GM12878 (cell line): ENCODE measurements around the gene DOC2B. TPM values are rescaled to one million over a fixed set of nuclear protein-coding genes. Genes with fewer than 3 reads are reported as not detected.
"Not testable (repeated sequence)": the region's sequence is repeated elsewhere in the genome, so short reads cannot be mapped to it uniquely, and the experiment has no call there.

ENCODE experiments used
- ATAC-seq: fragments of 200-7000 bp; cut with Tn5 transposase; 3 replicates; pipeline ENCODE4 v1.9.1; 2020; ENCODE audit warnings: mild to moderate bottlenecking, moderate library complexity
- BruUV-seq: library from RNA; stranded (reverse); fragments of 400-500 nt; replicated peaks from 2 replicates; lab custom pipeline; 2021; lab: Mats Ljungman, UMichigan
- CTCF ChIA-PET: fragments of 300-600 bp; sonication (Branson Sonifier 250); formaldehyde crosslinking; extraction: SDS; loops from one replicate; lab custom pipeline; 2021; ENCODE audit warnings: inconsistent platforms; lab: Yijun Ruan, JAX
- POLR2A ChIA-PET: fragments of 350-600 bp; formaldehyde crosslinking; extraction: SDS; loops from one replicate; lab custom pipeline; 2021; ENCODE audit warnings: inconsistent platforms; lab: Charles Lee
- RAD21 ChIA-PET: fragments of 300-600 bp; sonication (Branson Sonifier 250); formaldehyde crosslinking; loops from one replicate; lab custom pipeline; 2023; ENCODE audit warnings: antibody characterized with exemption; ENCODE audit not compliant: unreplicated experiment; lab: Charles Lee
- SMC1A ChIA-PET: fragments of 300-600 bp; sonication (Branson Sonifier 250); formaldehyde crosslinking; loops from one replicate; lab custom pipeline; 2023; ENCODE audit not compliant: unreplicated experiment, uncharacterized antibody; lab: Charles Lee
- DNase-seq: peaks from one replicate; pipeline ENCODE4 v3.0.0-alpha.2; 2011; ENCODE audit warnings: low read depth, low spot score
- FAIRE-seq: peaks from 3 replicates; lab custom pipeline; 2011; peaks lifted over from hg19 to GRCh38; lab: Jason Lieb, UNC
- H2AFZ ChIP-seq: 2 replicates; pipeline ENCODE4 v1.6.0; 2011; ENCODE audit warnings: low read depth, low read length, control low read depth; ENCODE audit not compliant: control insufficient read depth
- H3K27ac ChIP-seq: 2 replicates; pipeline ENCODE4 v1.5.1; 2011; ENCODE audit warnings: control low read depth; ENCODE audit not compliant: control insufficient read depth, insufficient read depth
- H3K27me3 ChIP-seq, 2 experiments: replicated peaks in 1 of 2; 2 replicates each; pipeline versions ENCODE4 v1.6.0 to v1.6.1; 2011; ENCODE audit warnings: low read length in 1 of 2; ENCODE audit not compliant: control insufficient read depth in 2 of 2, insufficient read depth in 2 of 2
- H3K36me3 ChIP-seq, 2 experiments: 2 replicates each; pipeline ENCODE4 v1.5.1; 2011; ENCODE audit warnings: low read length in 1 of 2; ENCODE audit not compliant: control insufficient read depth in 2 of 2, insufficient read depth in 2 of 2
- H3K4me1 ChIP-seq: 2 replicates; pipeline ENCODE4 v1.6.1; 2011; ENCODE audit warnings: mild to moderate bottlenecking, low read length, moderate library complexity, mixed read lengths; ENCODE audit not compliant: control insufficient read depth, insufficient read depth
- H3K4me2 ChIP-seq: 2 replicates; pipeline ENCODE4 v1.6.0; 2011; ENCODE audit warnings: control low read depth; ENCODE audit not compliant: control insufficient read depth, insufficient read depth
- H3K4me3 ChIP-seq: fragments of 200-600 bp; sonication (generic); 2 replicates; pipeline ENCODE4 v1.5.1; 2016
- H3K79me2 ChIP-seq: 2 replicates; pipeline ENCODE4 v1.6.0; 2011; ENCODE audit warnings: low read length; ENCODE audit not compliant: control insufficient read depth, insufficient read depth
- H3K9ac ChIP-seq: 2 replicates; pipeline ENCODE4 v1.8.0; 2011; ENCODE audit warnings: low read length, control low read depth, mixed read lengths; ENCODE audit not compliant: control insufficient read depth, insufficient read depth
- H3K9me3 ChIP-seq: replicated peaks from 3 replicates; pipeline ENCODE4 v1.5.1; 2011; ENCODE audit warnings: mild to moderate bottlenecking, low read length; ENCODE audit not compliant: control insufficient read depth, insufficient read depth
- H4K20me1 ChIP-seq: 2 replicates; pipeline ENCODE4 v1.6.0; 2011; ENCODE audit not compliant: control insufficient read depth, insufficient read depth
- BCLAF1 ChIP-seq: fragments of 450-650 bp; IDR thresholded peaks from 2 replicates; pipeline ENCODE4 v1.6.1; 2017; ENCODE audit warnings: antibody characterized with exemption, mild to moderate bottlenecking, moderate library complexity
- BMI1 ChIP-seq: fragments of 450-650 bp; IDR thresholded peaks from 2 replicates; pipeline ENCODE4 v1.6.1; 2016; ENCODE audit warnings: mild to moderate bottlenecking, moderate library complexity, borderline replicate concordance
- FOXK2 ChIP-seq: fragments of 450-650 bp; IDR thresholded peaks from 2 replicates; pipeline ENCODE4 v1.6.1; 2017; ENCODE audit warnings: mild to moderate bottlenecking, moderate library complexity
- PBX3 ChIP-seq: IDR thresholded peaks from 2 replicates; pipeline ENCODE4 v1.6.1; 2011; ENCODE audit warnings: mild to moderate bottlenecking, low read depth, low read length, moderate library complexity; ENCODE audit not compliant: insufficient replicate concordance
- PRDM15 ChIP-seq: fragments of 450-650 bp; formaldehyde crosslinking; IDR thresholded peaks from 2 replicates; pipeline ENCODE4 v1.4.0; 2020; ENCODE audit warnings: mild to moderate bottlenecking, moderate library complexity
- RUNX3 ChIP-seq: IDR thresholded peaks from 2 replicates; pipeline ENCODE4 v1.6.1; 2012; ENCODE audit warnings: low read length, inconsistent platforms
- SREBF2 ChIP-seq: IDR thresholded peaks from 2 replicates; pipeline ENCODE4 v1.6.1; 2012; ENCODE audit warnings: mild to moderate bottlenecking, low read length
- WGBS: methylation state at CpG from one replicate; pipeline ENCODE4 v1.1.6; 2016; ENCODE audit warnings: low lambda C conversion rate; ENCODE audit not compliant: insufficient replicate concordance, insufficient coverage; ENCODE audit errors: missing lambda C conversion rate; 5-methylcytosine and 5-hydroxymethylcytosine counted together
- in situ Hi-C: fragments of 300-500 bp; cut with MboI; formaldehyde crosslinking; loops from 9 replicates; pipeline ENCODE4 v1.14.3; 2018; ENCODE audit warnings: mixed read lengths
- intact Hi-C: fragments of 100-400 bp; cut with micrococcal nuclease; formaldehyde crosslinking; loops from one replicate; pipeline ENCODE4 v1.14.2; 2022; ENCODE audit not compliant: unreplicated experiment
- polyA plus RNA-seq, 11 experiments: library from polyadenylated mRNA; depleted of rRNA in 4 of 11; unstranded in 6 of 11; stranded (reverse) in 5 of 11; fragments of >200 nt; fragmentation: Nextera tagmentation in 4 of 11; fragmentation: Illumina TruSeq in 1 of 11; extraction: Ambion mirVana in 4 of 11; extraction: Trizol in 1 of 11; gene quantifications; 1 replicate in 1 of 11; 2 replicates in 10 of 11; pipeline versions ENCODE4 v1.2.1 to v1.2.3, GENCODE V29; 2011 to 2016; ENCODE audit warnings: inconsistent platforms in 2 of 11, missing spikeins in 2 of 11, low read depth in 1 of 11
- total RNA-seq, 4 experiments: library from RNA; depleted of rRNA in 3 of 4; stranded (reverse); fragments of >200 nt in 3 of 4; fragmentation: Illumina TruSeq in 1 of 4; extraction: Trizol in 1 of 4; gene quantifications; 2 replicates each; pipeline versions ENCODE4 v1.2.1 to v1.2.3, GENCODE V29; 2013 to 2021

The DOC2B gene
- total and polyA plus RNA-seq, 10 of the 15 experiments (the other 5 are each of a cell fraction or from before 2014, with no cell fraction given) = not detected

- RAD21 ChIA-PET, H3K4me2 ChIP-seq, FAIRE-seq, H3K4me1 ChIP-seq, ATAC-seq, H3K36me3 ChIP-seq, H3K4me3 ChIP-seq, H3K27me3 ChIP-seq, intact Hi-C loops, CTCF ChIA-PET, H3K9me3 ChIP-seq, H4K20me1 ChIP-seq, H3K79me2 ChIP-seq, DNase-seq, H3K27ac ChIP-seq, in situ Hi-C loops, BruUV-seq, SMC1A ChIA-PET, POLR2A ChIA-PET, H3K9ac ChIP-seq, H2AFZ ChIP-seq: not testable (repeated sequence)
- 33% methylated on average over 1 of the region's 2 CpGs for WGBS
These were observed 43.1 kb upstream of the DOC2B start for GRCh38 chr17:224576-224975.

DNA sequence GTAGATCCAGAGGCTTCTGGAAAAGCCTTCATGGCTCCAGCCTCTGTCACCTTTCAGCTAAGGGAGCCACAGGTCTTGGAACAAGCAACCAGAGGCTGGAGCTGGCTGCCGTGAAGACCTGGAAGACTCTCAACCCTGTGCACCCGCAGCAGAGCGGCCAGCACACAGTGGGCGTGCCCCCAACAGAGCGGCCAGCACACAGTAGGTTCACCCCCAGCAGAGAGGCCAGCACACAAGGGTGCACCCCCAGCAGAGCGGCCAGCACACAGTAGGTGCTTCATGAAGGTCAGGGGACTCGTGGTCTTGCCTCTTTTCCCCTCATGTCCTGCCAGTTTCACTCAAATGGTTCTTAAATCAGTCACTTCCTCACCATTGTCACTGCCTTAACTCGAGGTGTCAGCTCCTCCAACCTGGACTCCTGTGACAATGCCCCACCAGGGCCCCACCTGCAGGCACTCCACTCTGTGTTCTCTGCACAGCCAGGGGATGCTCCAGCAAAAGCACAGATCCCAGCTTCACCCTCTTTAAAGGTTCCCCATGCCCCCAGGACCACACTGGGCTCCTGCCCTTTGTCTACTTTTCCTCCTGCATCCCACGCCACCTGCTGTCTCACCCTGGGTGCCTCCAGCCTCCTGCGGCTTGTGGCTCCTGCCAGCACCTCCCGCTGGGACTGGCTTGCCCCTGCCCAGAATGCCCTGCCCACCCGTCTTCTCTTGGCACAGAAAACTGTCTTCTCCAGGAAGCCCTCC, 42.4 kb upstream of the DOC2B start:
- 28% methylated on average over 12 of the region's 12 CpGs for WGBS
- Histone ChIP-seq H3K27ac (no peak overlapping the region), H3K4me3 (no peak overlapping the region), H3K4me2 (no peak overlapping the region), H3K27me3 (no peaks in the 10 kb centered on the region; a peak in 1 of 4 replicates), H2AFZ (no peak overlapping the region), H3K4me1 (no peaks in the 10 kb centered on the region), H4K20me1 (no peaks in the 10 kb centered on the region), H3K79me2 (no peaks in the 10 kb centered on the region), H3K36me3 (no peaks in the 10 kb centered on the region), H3K9ac (no peak overlapping the region), H3K9me3 (no peaks in the 10 kb centered on the region)
- ChIA-PET SMC1A (no interaction called here), POLR2A (no interaction called here), CTCF (no interaction called here), RAD21 (no interaction called here)
- DNase-seq = no peak
- intact Hi-C loops (no loop called here), in situ Hi-C loops (no loop called here)
- no peak for FAIRE-seq
- no TSS peak for BruUV-seq
- no peak for ATAC-seq
- TF ChIP-seq FOXK2 = no peak
- no peak for TF ChIP-seq SREBF2
- no peak for TF ChIP-seq PRDM15 (CRISPR knock-in tag)
- no peak for TF ChIP-seq RUNX3
- TF ChIP-seq BCLAF1 = no peak
- no peak for TF ChIP-seq PBX3
- TF ChIP-seq BMI1 = no peak
